ENCODE data around the gene BCL11A. TPM values are rescaled to one million over a fixed set of nuclear protein-coding genes. Genes with fewer than 3 reads are reported as not detected.
A peak's percentile ranks its signal among the peaks of the same experiment; 100 is the strongest.

Gene BCL11A
- total RNA-seq, 1 donor from 2014 or later, result 2.2 TPM

GRCh38 chr2:60555066-60555782, 1.8 kb upstream of the BCL11A start:
- Mint-ChIP-seq H3K27me3 (ENCODE audit: low read depth) (peaks cover 98% of the 10 kb centered on the region), H3K27ac (ENCODE audit: unreplicated experiment) (no peak overlapping the region)

GRCh38 chr2:60554646-60555065, 1.2 kb upstream of the BCL11A start:
- no peak for TF ChIP-seq CTCF (conservative IDR thresholded peaks at IDR 0.05)
- DNase-seq (ENCODE audit: low read depth, low spot score), result no peak

More at GRCh38 chr2:60555066-60555782, 1.8 kb upstream of the BCL11A start:
- Mint-ChIP-seq H3K9me3 (no peaks in the 10 kb centered on the region), H3K4me3 (peak overlapping the region; percentile 68), H3K36me3 (ENCODE audit: low read depth) (no peaks in the 10 kb centered on the region), H3K4me1 (peaks cover 32% of the 10 kb centered on the region)
- DNase-seq (ENCODE audit: low read depth, low spot score), result peak; percentile 45
- TF ChIP-seq CTCF (conservative IDR thresholded peaks at IDR 0.05), result peak; percentile 65

GRCh38 chr2:60554074-60554645, 706 bp upstream of the BCL11A start:
- Mint-ChIP-seq H3K4me1 (peaks cover 41% of the 10 kb centered on the region), H3K27me3 (ENCODE audit: low read depth) (peaks cover 97% of the 10 kb centered on the region)
- DNase-seq (ENCODE audit: low read depth, low spot score), result no peak

More at GRCh38 chr2:60554646-60555065, 1.2 kb upstream of the BCL11A start:
- peaks cover 98% of the 10 kb centered on the region for H3K27me3 Mint-ChIP-seq (ENCODE audit: low read depth)
- peak overlapping the region; percentile 74 for H3K4me3 Mint-ChIP-seq
- H3K27ac Mint-ChIP-seq (ENCODE audit: unreplicated experiment), result no peak overlapping the region
- no peaks in the 10 kb centered on the region for H3K9me3 Mint-ChIP-seq
- H3K4me1 Mint-ChIP-seq, result peaks cover 38% of the 10 kb centered on the region
- no peaks in the 10 kb centered on the region for H3K36me3 Mint-ChIP-seq (ENCODE audit: low read depth)

GRCh38 chr2:60552851-60553494, 481 bp downstream of the BCL11A start:
- H3K4me1 Mint-ChIP-seq, result peaks cover 46% of the 10 kb centered on the region
- no peaks in the 10 kb centered on the region for H3K36me3 Mint-ChIP-seq (ENCODE audit: low read depth)
- H3K9me3 Mint-ChIP-seq, result no peaks in the 10 kb centered on the region
- no peak overlapping the region for H3K27ac Mint-ChIP-seq (ENCODE audit: unreplicated experiment)
- no peak for TF ChIP-seq CTCF (conservative IDR thresholded peaks at IDR 0.05)
- peaks cover 97% of the 10 kb centered on the region for H3K27me3 Mint-ChIP-seq (ENCODE audit: low read depth)
- peak overlapping the region; percentile 97 for H3K4me3 Mint-ChIP-seq
- DNase-seq (ENCODE audit: low read depth, low spot score), result no peak

More at GRCh38 chr2:60554074-60554645, 706 bp upstream of the BCL11A start:
- Mint-ChIP-seq H3K4me3 (peak overlapping the region; percentile 74), H3K9me3 (no peaks in the 10 kb centered on the region), H3K36me3 (ENCODE audit: low read depth) (no peaks in the 10 kb centered on the region), H3K27ac (ENCODE audit: unreplicated experiment) (no peak overlapping the region)
- no peak for TF ChIP-seq CTCF (conservative IDR thresholded peaks at IDR 0.05)

GRCh38 chr2:60552078-60552850, 1.2 kb downstream of the BCL11A start:
- peak overlapping the region; percentile 97 for H3K4me3 Mint-ChIP-seq
- no peaks in the 10 kb centered on the region for H3K9me3 Mint-ChIP-seq
- DNase-seq (ENCODE audit: low read depth, low spot score), result no peak
- no peak overlapping the region for H3K27ac Mint-ChIP-seq (ENCODE audit: unreplicated experiment)
- no peaks in the 10 kb centered on the region for H3K36me3 Mint-ChIP-seq (ENCODE audit: low read depth)
- no peak for TF ChIP-seq CTCF (conservative IDR thresholded peaks at IDR 0.05)
- H3K4me1 Mint-ChIP-seq, result peaks cover 43% of the 10 kb centered on the region
- peaks cover 97% of the 10 kb centered on the region for H3K27me3 Mint-ChIP-seq (ENCODE audit: low read depth)

All from neural crest cell (in vitro differentiated cells).